ENCODE results near the gene HIPK2. TPM values are rescaled to one million over a fixed set of nuclear protein-coding genes. Genes with fewer than 3 reads are reported as not detected.
A peak's percentile ranks its signal among the peaks of the same experiment; 100 is the strongest.

HIPK2 gene
- total and polyA plus RNA-seq, 8 donors, result 3.4 to 103 (median 38.6) TPM

DNA sequence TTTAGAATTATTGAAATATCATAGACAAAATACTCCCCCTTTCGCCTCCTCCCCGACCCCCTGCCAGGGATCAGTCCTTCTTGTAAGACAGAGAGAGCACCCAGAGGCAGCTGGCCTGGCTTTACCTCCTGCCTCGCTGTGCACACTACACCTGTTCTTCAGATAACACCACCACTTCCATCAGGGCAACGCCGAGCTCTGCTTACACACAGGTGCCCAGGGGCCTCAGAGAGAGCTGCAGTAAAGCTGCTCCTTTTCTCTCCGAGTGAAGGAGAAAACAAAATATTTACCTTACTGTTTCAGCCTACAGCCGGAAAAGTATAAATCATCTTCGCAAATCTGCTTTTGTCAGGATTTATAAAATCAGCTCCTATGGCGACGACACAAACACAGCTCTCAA lies 80.7 kb downstream of the HIPK2 start:
- Histone ChIP-seq H3K36me3 (peaks cover 16 to 56% (median 36%) of the 10 kb centered on the region in 4 donors), H3K4me3 (no peak overlapping the region), H3K4me1 (peaks cover 12 to 71% (median 43%) of the 10 kb centered on the region in 4 donors), H3K27me3 (no peaks in the 10 kb centered on the region), H3K9me3 (no peaks in the 10 kb centered on the region), H3K27ac (peak overlapping the region in 3 of 5 donors; percentile 5 to 51 (median 10))
- TF ChIP-seq, protein P1, sequence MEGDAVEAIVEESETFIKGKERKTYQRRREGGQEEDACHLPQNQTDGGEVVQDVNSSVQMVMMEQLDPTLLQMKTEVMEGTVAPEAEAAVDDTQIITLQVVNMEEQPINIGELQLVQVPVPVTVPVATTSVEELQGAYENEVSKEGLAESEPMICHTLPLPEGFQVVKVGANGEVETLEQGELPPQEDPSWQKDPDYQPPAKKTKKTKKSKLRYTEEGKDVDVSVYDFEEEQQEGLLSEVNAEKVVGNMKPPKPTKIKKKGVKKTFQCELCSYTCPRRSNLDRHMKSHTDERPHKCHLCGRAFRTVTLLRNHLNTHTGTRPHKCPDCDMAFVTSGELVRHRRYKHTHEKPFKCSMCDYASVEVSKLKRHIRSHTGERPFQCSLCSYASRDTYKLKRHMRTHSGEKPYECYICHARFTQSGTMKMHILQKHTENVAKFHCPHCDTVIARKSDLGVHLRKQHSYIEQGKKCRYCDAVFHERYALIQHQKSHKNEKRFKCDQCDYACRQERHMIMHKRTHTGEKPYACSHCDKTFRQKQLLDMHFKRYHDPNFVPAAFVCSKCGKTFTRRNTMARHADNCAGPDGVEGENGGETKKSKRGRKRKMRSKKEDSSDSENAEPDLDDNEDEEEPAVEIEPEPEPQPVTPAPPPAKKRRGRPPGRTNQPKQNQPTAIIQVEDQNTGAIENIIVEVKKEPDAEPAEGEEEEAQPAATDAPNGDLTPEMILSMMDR (IDR thresholded peaks at IDR 0.05), result no peak
- no peak for TF ChIP-seq POLR2A (IDR thresholded peaks at IDR 0.05)
- TF ChIP-seq EP300 (IDR thresholded peaks at IDR 0.05), result no peak
- TF ChIP-seq POLR2AphosphoS5 (IDR thresholded peaks at IDR 0.05), result no peak
- 45 to 67% (median 56%) methylated on average over 10 of the region's 10 CpGs for WGBS, 5 donors
- intact Hi-C loops (cut with DNase I; ENCODE audit: low total_unique reads), result no loop called here
- peak; percentile 57 to 69 for DNase-seq

DNA sequence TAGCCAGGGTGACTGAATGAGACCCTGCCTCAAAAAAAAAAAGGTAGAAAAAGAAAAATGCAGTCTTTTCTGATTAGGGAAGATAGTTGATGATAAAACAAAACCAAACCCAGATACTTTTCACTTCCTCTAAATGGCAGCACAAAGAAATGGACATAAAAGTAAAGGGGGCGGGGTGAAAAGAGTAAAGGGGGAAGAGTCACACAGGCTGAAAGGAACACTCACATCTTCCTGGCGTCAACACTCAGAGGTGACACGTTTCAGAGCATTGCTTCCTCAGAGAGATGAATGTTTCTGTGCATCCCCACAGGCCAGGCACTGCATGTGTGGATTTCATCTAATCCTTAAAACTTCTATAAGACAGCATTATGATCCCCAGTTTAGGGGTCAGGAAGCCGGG lies 81.2 kb downstream of the HIPK2 start:
- Histone ChIP-seq H3K4me3 (no peak overlapping the region), H3K36me3 (peaks cover 16 to 51% (median 36%) of the 10 kb centered on the region in 4 donors), H3K4me1 (peaks cover 13 to 71% (median 43%) of the 10 kb centered on the region in 4 donors), H3K27ac (peak overlapping the region in 2 of 5 donors; percentile 10 to 51), H3K9me3 (no peaks in the 10 kb centered on the region), H3K27me3 (no peaks in the 10 kb centered on the region)
- WGBS, 5 donors, result 64 to 79% (median 69%) methylated on average over 4 of the region's 4 CpGs
- TF ChIP-seq POLR2AphosphoS5 (IDR thresholded peaks at IDR 0.05) (no peak), EP300 (IDR thresholded peaks at IDR 0.05) (no peak), POLR2A (IDR thresholded peaks at IDR 0.05) (no peak)
- TF ChIP-seq, protein P1 (IDR thresholded peaks at IDR 0.05), result no peak
- no peak for DNase-seq
- intact Hi-C loops (cut with DNase I; ENCODE audit: low total_unique reads), result no loop called here

GRCh38 chr7:139695588-139695987 lies 82.2 kb downstream of the HIPK2 start:
- DNase-seq, result no peak
- H3K4me1 ChIP-seq, result peaks cover 22 to 80% (median 51%) of the 10 kb centered on the region in 4 donors
- no peak overlapping the region for H3K4me3 ChIP-seq
- peak overlapping the region in 3 of 5 donors; percentile 4 to 51 (median 20) for H3K27ac ChIP-seq
- H3K36me3 ChIP-seq, result peaks cover 16 to 45% (median 32%) of the 10 kb centered on the region in 4 donors
- WGBS, 5 donors, result 57 to 91% (median 77%) methylated on average over 1 of the region's 1 CpG
- TF ChIP-seq, protein P1 (IDR thresholded peaks at IDR 0.05), result no peak
- TF ChIP-seq POLR2A (IDR thresholded peaks at IDR 0.05), result no peak
- no peak for TF ChIP-seq POLR2AphosphoS5 (IDR thresholded peaks at IDR 0.05)
- TF ChIP-seq EP300 (IDR thresholded peaks at IDR 0.05), result no peak
- no peaks in the 10 kb centered on the region for H3K9me3 ChIP-seq
- no peaks in the 10 kb centered on the region for H3K27me3 ChIP-seq
- intact Hi-C loops (cut with DNase I; ENCODE audit: low total_unique reads), result no loop called here

DNA sequence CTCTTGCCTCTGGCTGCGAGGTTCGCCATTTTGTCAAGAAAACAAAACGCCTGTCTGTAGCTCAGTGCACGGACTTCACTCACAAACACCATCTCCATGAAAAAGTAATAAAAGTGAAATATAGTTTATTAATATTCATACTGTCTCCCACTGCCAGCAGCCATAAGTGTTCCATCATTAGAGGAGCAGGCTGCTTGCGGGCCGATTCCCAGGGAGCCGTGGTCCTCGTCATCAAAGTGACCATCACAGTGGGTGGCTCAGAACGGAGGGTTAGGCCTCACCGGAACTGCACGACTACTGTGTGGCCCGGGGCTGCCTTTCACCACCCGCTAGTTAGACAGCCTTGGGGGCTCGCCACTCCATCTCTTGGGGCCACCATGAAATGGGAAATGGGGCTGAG lies 82.7 kb downstream of the HIPK2 start:
- H3K4me1 ChIP-seq, result peaks cover 22 to 80% (median 53%) of the 10 kb centered on the region in 4 donors
- H3K9me3 ChIP-seq, result no peaks in the 10 kb centered on the region
- no peak overlapping the region for H3K4me3 ChIP-seq
- no peaks in the 10 kb centered on the region for H3K27me3 ChIP-seq
- no peak for TF ChIP-seq POLR2AphosphoS5 (IDR thresholded peaks at IDR 0.05)
- TF ChIP-seq, protein P1 (IDR thresholded peaks at IDR 0.05), result no peak
- no peak for TF ChIP-seq POLR2A (IDR thresholded peaks at IDR 0.05)
- no peak for TF ChIP-seq EP300 (IDR thresholded peaks at IDR 0.05)
- no peak for DNase-seq
- peak overlapping the region in 2 of 5 donors; percentile 33 to 51 for H3K27ac ChIP-seq
- H3K36me3 ChIP-seq, result peaks cover 14 to 46% (median 33%) of the 10 kb centered on the region in 4 donors
- intact Hi-C loops (cut with DNase I; ENCODE audit: low total_unique reads), result no loop called here
- WGBS, 5 donors, result 87 to 98% (median 95%) methylated on average over 14 of the region's 14 CpGs

All from stomach (tissue), 9 donors.